Astrocyte of the cerebellum (primary cell): ENCODE measurements around the gene AMBRA1.
A peak's percentile ranks its signal among the peaks of the same experiment; 100 is the strongest.

Source experiments
- DNase-seq: peaks from one replicate; pipeline ENCODE4 v3.0.0-alpha.2; 2011; ENCODE audit warnings: low read depth
- H3K4me3 ChIP-seq: 2 replicates; pipeline ENCODE4 v1.5.1; 2011; ENCODE audit warnings: mild to moderate bottlenecking, low read depth, low read length, moderate library complexity
- in situ Hi-C: cut with HindIII; loops from 2 replicates; pipeline ENCODE4 v1.10.0; 2017; ENCODE audit warnings: low sequenced_read_pairs
- TF ChIP-seq, protein P1 (sequence below): IDR thresholded peaks from 2 replicates; pipeline ENCODE4 v1.5.1; 2012; ENCODE audit warnings: low read length, low read depth, moderate library complexity, mild to moderate bottlenecking; ENCODE audit errors: missing control alignments

Gene AMBRA1

DNA sequence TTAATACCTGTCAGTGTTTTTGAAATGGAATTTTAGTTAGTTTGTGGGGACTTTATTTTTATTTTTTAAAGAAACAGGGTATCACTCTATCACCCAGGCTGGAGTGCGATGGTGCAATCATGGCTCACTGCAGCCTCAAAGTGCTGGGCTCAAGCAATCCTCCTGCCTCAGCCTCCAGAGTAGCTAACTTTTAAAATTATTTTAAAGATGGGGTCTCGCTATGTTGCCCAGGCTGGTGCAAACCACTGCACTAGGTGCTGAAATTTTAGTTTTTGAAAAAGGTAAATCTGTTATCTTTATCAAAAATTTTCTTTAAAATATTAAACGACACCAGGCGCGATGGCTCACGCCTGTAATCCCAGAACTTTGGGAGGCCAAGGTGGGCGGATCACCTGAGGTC is 42.6 kb downstream of the AMBRA1 start:
- no peak for DNase-seq
- TF ChIP-seq, protein P1, sequence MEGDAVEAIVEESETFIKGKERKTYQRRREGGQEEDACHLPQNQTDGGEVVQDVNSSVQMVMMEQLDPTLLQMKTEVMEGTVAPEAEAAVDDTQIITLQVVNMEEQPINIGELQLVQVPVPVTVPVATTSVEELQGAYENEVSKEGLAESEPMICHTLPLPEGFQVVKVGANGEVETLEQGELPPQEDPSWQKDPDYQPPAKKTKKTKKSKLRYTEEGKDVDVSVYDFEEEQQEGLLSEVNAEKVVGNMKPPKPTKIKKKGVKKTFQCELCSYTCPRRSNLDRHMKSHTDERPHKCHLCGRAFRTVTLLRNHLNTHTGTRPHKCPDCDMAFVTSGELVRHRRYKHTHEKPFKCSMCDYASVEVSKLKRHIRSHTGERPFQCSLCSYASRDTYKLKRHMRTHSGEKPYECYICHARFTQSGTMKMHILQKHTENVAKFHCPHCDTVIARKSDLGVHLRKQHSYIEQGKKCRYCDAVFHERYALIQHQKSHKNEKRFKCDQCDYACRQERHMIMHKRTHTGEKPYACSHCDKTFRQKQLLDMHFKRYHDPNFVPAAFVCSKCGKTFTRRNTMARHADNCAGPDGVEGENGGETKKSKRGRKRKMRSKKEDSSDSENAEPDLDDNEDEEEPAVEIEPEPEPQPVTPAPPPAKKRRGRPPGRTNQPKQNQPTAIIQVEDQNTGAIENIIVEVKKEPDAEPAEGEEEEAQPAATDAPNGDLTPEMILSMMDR = no peak
- no peak overlapping the region for H3K4me3 ChIP-seq
- in situ Hi-C loops = no loop called here

DNA sequence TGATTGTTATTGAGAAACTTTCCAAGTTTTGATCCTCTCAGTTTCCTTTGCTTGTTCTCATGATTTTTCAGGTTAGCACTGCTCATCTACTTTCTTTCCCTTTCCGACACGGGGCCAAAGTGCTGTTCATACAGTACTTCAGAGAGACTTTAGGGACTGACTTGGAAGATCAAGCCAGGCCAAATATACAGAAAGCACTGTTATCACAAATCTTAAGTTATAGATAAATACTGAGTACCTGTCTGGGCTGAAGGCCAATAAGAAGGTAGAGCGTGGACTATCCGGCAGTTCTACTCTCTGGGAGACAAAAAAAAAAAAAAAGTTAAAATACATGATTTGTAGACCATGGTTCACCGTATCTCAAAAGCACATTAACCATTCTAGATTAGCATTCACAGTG is 46.2 kb downstream of the AMBRA1 start:
- in situ Hi-C loops = no loop called here
- TF ChIP-seq, protein P1 = no peak
- H3K4me3 ChIP-seq = no peak overlapping the region
- no peak for DNase-seq

DNA sequence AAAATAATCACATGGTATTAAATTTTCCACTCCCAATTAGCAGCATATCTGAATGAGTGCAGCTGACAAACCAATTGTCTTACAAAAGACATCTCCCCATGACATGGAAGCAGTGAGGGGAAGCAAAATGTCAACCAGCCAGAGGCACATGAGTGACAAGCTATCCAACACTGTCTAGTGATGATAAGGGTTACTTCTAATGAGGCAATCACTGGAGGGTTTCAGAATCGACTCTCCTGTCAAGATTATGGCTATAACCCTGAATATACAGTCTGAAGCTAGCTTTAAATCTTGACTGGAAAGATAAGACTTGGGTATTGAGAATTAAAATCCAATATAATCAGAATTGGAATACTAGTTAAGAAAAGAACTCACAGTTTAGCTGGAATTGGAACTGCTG is 50.3 kb downstream of the AMBRA1 start:
- TF ChIP-seq, protein P1 = no peak
- in situ Hi-C loops = no loop called here
- DNase-seq = no peak
- no peak overlapping the region for H3K4me3 ChIP-seq

DNA sequence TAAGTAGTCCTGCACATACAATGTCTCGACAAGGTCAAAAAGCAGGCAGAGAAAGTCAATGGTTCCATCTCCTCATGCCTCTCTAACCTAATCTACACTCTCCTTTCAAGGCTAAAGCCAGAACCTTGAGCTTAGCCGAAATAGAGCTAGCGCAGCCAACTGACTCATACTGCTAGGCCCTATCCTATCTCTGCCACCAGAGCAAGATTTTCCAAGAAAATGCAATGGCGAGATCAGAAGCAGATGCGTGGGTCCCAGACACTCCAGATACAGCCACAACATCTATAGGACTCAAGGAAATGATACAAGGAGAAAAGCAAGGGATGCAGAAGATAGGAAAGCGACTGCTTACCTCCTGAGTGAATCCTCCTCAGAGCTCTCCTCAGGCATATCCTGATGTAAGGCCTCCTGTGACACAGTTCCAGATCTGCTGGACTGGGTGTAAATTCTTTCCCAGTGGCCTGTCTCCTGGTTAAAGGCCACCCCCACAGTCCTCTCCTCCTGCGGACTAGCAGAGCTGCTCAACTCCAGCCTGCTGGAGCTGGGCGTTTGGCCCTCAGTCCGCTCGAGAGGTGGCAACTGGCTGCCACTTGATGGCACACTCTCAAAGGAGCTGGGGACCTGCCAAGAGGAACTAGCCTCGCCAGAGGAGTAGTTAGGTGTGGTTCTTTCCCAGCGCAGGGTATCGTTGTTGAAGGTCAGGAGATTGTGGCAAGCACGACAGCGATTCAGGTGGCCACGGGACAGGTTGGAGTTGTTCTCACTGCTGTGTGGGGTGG is 52.0 kb downstream of the AMBRA1 start:
- TF ChIP-seq, protein P1 = no peak
- in situ Hi-C loops = no loop called here
- H3K4me3 ChIP-seq = no peak overlapping the region
- no peak for DNase-seq

DNA sequence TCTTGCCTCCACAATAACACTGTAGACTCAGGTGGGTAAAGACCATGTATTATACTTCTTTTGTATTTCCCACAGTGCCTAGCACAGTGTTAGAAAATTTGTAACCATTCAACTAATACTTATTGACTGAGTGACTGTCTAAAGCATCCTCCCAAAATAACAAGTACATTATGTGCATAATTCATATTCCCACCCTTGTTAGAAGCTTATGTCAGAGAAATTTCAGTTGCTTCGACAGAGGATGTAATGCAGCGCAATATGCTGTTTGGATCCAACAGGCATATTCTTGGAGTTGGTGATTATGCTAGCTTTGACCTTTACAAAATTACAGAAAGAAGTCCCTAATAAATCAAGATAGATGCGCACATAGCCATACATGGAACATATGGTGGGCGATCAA is 53.0 kb downstream of the AMBRA1 start:
- TF ChIP-seq, protein P1 = no peak
- no peak overlapping the region for H3K4me3 ChIP-seq
- no peak for DNase-seq
- in situ Hi-C loops = no loop called here

DNA sequence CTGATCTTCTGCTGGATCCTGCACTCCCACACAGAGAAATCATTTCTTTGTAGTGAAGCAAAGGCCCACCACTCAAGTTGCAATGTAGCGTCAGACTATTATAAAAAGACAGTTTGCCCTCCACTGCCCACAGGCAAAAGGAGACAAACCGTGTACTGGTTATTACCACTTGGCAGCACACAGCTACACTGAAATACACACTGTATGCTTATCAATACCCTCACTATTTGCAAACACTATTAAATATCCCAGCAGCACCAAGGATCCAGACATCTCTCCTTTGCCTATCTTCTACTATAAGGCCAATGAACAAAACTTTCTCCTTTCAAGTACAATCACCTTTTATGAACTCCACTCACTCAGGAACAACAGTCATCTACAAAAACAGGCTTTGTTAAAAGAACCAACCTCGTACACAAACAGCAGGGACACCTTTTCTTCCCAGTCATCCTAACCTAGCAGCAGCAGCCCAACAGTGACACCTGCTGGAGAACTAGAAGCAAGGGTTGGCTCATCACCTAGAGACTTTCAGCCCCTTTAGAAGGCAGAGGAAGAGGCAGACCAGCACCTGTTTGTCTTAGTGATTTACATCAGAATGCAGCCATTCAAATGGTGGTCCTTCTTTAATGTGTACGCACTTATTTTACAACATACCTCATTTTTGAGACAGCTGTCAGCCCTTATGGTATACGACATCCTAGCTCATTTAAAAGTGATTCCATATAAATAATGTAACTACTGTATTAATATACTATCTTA is 56.1 kb downstream of the AMBRA1 start:
- in situ Hi-C loops = no loop called here
- peak; percentile 78 for DNase-seq
- no peak overlapping the region for H3K4me3 ChIP-seq
- TF ChIP-seq, protein P1 = peak; percentile 99
